ENCODE results near the gene CCDC88B. TPM values are rescaled to one million over a fixed set of nuclear protein-coding genes. Genes with fewer than 3 reads are reported as not detected.
A peak's percentile ranks its signal among the peaks of the same experiment; 100 is the strongest.

CCDC88B gene
- total and polyA plus RNA-seq, 2 experiments from 2014 or later: 6.8 to 12.1 TPM

DNA sequence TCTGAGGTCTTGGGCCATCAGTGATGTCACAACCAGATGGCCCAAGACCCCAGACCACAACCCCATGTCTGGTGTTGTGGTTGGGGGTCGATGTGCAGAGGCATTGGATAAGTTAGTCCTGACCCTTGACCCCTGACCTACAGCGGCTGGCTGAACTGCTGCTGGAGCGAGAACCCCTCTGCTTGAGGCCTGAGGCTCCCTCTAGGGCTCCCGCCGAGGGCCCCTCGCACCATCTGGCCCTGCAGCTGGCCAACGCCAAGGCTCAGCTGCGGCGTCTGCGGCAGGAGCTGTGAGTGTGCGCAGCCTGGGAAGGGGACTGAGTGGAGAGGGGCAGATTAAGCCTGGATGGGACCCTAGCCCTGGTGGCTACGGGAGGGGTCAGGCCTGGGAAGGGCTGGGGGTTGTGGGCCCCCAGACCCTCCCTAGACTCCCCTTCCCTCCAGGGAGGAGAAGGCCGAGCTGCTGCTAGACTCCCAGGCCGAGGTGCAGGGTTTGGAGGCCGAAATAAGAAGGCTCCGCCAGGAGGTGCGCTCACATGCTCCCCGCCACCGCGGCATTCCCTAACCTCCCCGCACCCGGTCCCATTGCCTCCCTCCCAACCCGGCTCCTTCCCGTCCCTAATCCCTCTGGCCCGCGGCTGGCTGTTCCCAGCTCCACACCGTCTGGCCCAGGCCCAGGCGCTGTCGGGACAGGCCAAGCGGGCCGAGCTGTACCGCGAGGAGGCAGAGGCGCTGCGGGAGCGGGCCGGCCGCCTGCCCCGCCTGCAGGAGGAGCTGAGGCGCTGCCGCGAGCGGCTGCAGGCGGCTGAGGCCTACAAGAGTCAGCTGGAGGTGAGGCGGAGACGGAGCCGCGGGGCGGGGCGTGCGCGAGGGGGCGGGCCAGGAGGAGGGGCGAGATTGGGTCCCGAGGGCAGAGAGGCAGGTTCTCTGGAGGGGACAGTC is 2.1 kb downstream of the CCDC88B start:
- H3K9me3 Mint-ChIP-seq: no peaks in the 10 kb centered on the region
- peak overlapping the region; percentile 74 for H3K4me3 ChIP-seq
- ATAC-seq: peak; percentile 79

More for the DNA sequence above, 2.1 kb downstream of the CCDC88B start:
- Mint-ChIP-seq H3K27ac (no peak overlapping the region), H3K36me3 (ENCODE audit: low read depth) (no peaks in the 10 kb centered on the region; the same call in 2 of the 3 replicates), H3K4me1 (peaks cover 12% of the 10 kb centered on the region), H3K4me3 (peak overlapping the region; percentile 73), H3K27me3 (ENCODE audit: insufficient read depth, low read depth, poor library complexity) (peaks cover 34% of the 10 kb centered on the region)
- peak overlapping the region; percentile 66; the same call in 1 of the 2 replicates for H2AFZ ChIP-seq
- no peak overlapping the region for H3K27ac ChIP-seq (ENCODE audit: low read depth)
- no peaks in the 10 kb centered on the region for H3K27me3 ChIP-seq (ENCODE audit: insufficient read depth)
- peaks cover 11% of the 10 kb centered on the region; the same call in 1 of the 2 replicates for H3K4me1 ChIP-seq (ENCODE audit: insufficient read depth)
- TF ChIP-seq POLR2AphosphoS5 (IDR thresholded peaks at IDR 0.05; ENCODE audit: low read depth) (peak; percentile 76), CREB1 (CRISPR knock-in tag; IDR thresholded peaks at IDR 0.05; ENCODE audit: low read depth) (no peak)
- TF ChIP-seq, protein P1, sequence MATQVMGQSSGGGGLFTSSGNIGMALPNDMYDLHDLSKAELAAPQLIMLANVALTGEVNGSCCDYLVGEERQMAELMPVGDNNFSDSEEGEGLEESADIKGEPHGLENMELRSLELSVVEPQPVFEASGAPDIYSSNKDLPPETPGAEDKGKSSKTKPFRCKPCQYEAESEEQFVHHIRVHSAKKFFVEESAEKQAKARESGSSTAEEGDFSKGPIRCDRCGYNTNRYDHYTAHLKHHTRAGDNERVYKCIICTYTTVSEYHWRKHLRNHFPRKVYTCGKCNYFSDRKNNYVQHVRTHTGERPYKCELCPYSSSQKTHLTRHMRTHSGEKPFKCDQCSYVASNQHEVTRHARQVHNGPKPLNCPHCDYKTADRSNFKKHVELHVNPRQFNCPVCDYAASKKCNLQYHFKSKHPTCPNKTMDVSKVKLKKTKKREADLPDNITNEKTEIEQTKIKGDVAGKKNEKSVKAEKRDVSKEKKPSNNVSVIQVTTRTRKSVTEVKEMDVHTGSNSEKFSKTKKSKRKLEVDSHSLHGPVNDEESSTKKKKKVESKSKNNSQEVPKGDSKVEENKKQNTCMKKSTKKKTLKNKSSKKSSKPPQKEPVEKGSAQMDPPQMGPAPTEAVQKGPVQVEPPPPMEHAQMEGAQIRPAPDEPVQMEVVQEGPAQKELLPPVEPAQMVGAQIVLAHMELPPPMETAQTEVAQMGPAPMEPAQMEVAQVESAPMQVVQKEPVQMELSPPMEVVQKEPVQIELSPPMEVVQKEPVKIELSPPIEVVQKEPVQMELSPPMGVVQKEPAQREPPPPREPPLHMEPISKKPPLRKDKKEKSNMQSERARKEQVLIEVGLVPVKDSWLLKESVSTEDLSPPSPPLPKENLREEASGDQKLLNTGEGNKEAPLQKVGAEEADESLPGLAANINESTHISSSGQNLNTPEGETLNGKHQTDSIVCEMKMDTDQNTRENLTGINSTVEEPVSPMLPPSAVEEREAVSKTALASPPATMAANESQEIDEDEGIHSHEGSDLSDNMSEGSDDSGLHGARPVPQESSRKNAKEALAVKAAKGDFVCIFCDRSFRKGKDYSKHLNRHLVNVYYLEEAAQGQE (IDR thresholded peaks at IDR 0.05; ENCODE audit: unreplicated experiment): no peak
- TF ChIP-seq, protein P2, sequence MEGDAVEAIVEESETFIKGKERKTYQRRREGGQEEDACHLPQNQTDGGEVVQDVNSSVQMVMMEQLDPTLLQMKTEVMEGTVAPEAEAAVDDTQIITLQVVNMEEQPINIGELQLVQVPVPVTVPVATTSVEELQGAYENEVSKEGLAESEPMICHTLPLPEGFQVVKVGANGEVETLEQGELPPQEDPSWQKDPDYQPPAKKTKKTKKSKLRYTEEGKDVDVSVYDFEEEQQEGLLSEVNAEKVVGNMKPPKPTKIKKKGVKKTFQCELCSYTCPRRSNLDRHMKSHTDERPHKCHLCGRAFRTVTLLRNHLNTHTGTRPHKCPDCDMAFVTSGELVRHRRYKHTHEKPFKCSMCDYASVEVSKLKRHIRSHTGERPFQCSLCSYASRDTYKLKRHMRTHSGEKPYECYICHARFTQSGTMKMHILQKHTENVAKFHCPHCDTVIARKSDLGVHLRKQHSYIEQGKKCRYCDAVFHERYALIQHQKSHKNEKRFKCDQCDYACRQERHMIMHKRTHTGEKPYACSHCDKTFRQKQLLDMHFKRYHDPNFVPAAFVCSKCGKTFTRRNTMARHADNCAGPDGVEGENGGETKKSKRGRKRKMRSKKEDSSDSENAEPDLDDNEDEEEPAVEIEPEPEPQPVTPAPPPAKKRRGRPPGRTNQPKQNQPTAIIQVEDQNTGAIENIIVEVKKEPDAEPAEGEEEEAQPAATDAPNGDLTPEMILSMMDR (conservative IDR thresholded peaks at IDR 0.05; ENCODE audit: low read depth in 2 of 2): peak in 1 of 2 experiments; percentile 55; a peak in 3 of 4 replicates
- no peaks in the 10 kb centered on the region for H3K79me2 ChIP-seq (replicated peaks; ENCODE audit: insufficient read depth)
- peak; percentile 94 for DNase-seq (ENCODE audit: low spot score)
- H3K36me3 ChIP-seq (ENCODE audit: insufficient read depth): no peaks in the 10 kb centered on the region
- H4K20me1 ChIP-seq (replicated peaks; ENCODE audit: insufficient read depth): no peaks in the 10 kb centered on the region
- peak overlapping the region; percentile 93 for H3K4me2 ChIP-seq
- H3K9me2 ChIP-seq (ENCODE audit: insufficient read depth): no peaks in the 10 kb centered on the region
- 0 out of 2 replicates have a peak, but pooled peaks cover 5% of the 10 kb centered on the region for H3F3A ChIP-seq (replicated peaks; ENCODE audit: low read depth)
